GM12878 (cell line): ENCODE measurements around the gene NEO1. TPM values are rescaled to one million over a fixed set of nuclear protein-coding genes. Genes with fewer than 3 reads are reported as not detected.

ENCODE experiments used
- ATAC-seq: fragments of 200-7000 bp; cut with Tn5 transposase; 3 replicates; pipeline ENCODE4 v1.9.1; 2020; ENCODE audit warnings: mild to moderate bottlenecking, moderate library complexity
- BruUV-seq: library from RNA; stranded (reverse); fragments of 400-500 nt; replicated peaks from 2 replicates; lab custom pipeline; 2021; lab: Mats Ljungman, UMichigan
- CTCF ChIA-PET: fragments of 300-600 bp; sonication (Branson Sonifier 250); formaldehyde crosslinking; extraction: SDS; loops from one replicate; lab custom pipeline; 2021; ENCODE audit warnings: inconsistent platforms; lab: Yijun Ruan, JAX
- POLR2A ChIA-PET: fragments of 350-600 bp; formaldehyde crosslinking; extraction: SDS; loops from one replicate; lab custom pipeline; 2021; ENCODE audit warnings: inconsistent platforms; lab: Charles Lee
- RAD21 ChIA-PET: fragments of 300-600 bp; sonication (Branson Sonifier 250); formaldehyde crosslinking; loops from one replicate; lab custom pipeline; 2023; ENCODE audit warnings: antibody characterized with exemption; ENCODE audit not compliant: unreplicated experiment; lab: Charles Lee
- SMC1A ChIA-PET: fragments of 300-600 bp; sonication (Branson Sonifier 250); formaldehyde crosslinking; loops from one replicate; lab custom pipeline; 2023; ENCODE audit not compliant: unreplicated experiment, uncharacterized antibody; lab: Charles Lee
- DNase-seq: peaks from one replicate; pipeline ENCODE4 v3.0.0-alpha.2; 2011; ENCODE audit warnings: low read depth, low spot score
- FAIRE-seq: peaks from 3 replicates; lab custom pipeline; 2011; peaks lifted over from hg19 to GRCh38; lab: Jason Lieb, UNC
- H2AFZ ChIP-seq: 2 replicates; pipeline ENCODE4 v1.6.0; 2011; ENCODE audit warnings: low read depth, low read length, control low read depth; ENCODE audit not compliant: control insufficient read depth
- H3K27ac ChIP-seq: 2 replicates; pipeline ENCODE4 v1.5.1; 2011; ENCODE audit warnings: control low read depth; ENCODE audit not compliant: control insufficient read depth, insufficient read depth
- H3K27me3 ChIP-seq, 2 experiments: replicated peaks in 1 of 2; 2 replicates each; pipeline versions ENCODE4 v1.6.0 to v1.6.1; 2011; ENCODE audit warnings: low read length in 1 of 2; ENCODE audit not compliant: control insufficient read depth in 2 of 2, insufficient read depth in 2 of 2
- H3K36me3 ChIP-seq, 2 experiments: 2 replicates each; pipeline ENCODE4 v1.5.1; 2011; ENCODE audit warnings: low read length in 1 of 2; ENCODE audit not compliant: control insufficient read depth in 2 of 2, insufficient read depth in 2 of 2
- H3K4me1 ChIP-seq: 2 replicates; pipeline ENCODE4 v1.6.1; 2011; ENCODE audit warnings: mild to moderate bottlenecking, low read length, moderate library complexity, mixed read lengths; ENCODE audit not compliant: control insufficient read depth, insufficient read depth
- H3K4me2 ChIP-seq: 2 replicates; pipeline ENCODE4 v1.6.0; 2011; ENCODE audit warnings: control low read depth; ENCODE audit not compliant: control insufficient read depth, insufficient read depth
- H3K4me3 ChIP-seq: fragments of 200-600 bp; sonication (generic); 2 replicates; pipeline ENCODE4 v1.5.1; 2016
- H3K79me2 ChIP-seq: 2 replicates; pipeline ENCODE4 v1.6.0; 2011; ENCODE audit warnings: low read length; ENCODE audit not compliant: control insufficient read depth, insufficient read depth
- H3K9ac ChIP-seq: 2 replicates; pipeline ENCODE4 v1.8.0; 2011; ENCODE audit warnings: low read length, control low read depth, mixed read lengths; ENCODE audit not compliant: control insufficient read depth, insufficient read depth
- H3K9me3 ChIP-seq: replicated peaks from 3 replicates; pipeline ENCODE4 v1.5.1; 2011; ENCODE audit warnings: mild to moderate bottlenecking, low read length; ENCODE audit not compliant: control insufficient read depth, insufficient read depth
- H4K20me1 ChIP-seq: 2 replicates; pipeline ENCODE4 v1.6.0; 2011; ENCODE audit not compliant: control insufficient read depth, insufficient read depth
- CEBPB ChIP-seq, 2 experiments: fragments of 150-350 bp in 1 of 2; IDR thresholded peaks; 2 replicates each; pipeline ENCODE4 v1.6.1; 2012 to 2014; ENCODE audit warnings: low read depth in 2 of 2, low read length in 2 of 2, borderline replicate concordance in 1 of 2, inconsistent platforms in 1 of 2
- CHD2 ChIP-seq: IDR thresholded peaks from 2 replicates; pipeline ENCODE4 v1.6.1; 2011; ENCODE audit warnings: low read depth, low read length, improper control_type of control experiment, borderline replicate concordance
- CHD4 ChIP-seq: fragments of 200-600 bp; sonication (generic); IDR thresholded peaks from 2 replicates; pipeline ENCODE4 v1.6.1; 2016; ENCODE audit warnings: mild to moderate bottlenecking
- FOS ChIP-seq: IDR thresholded peaks from 3 replicates; pipeline ENCODE4 v1.6.1; 2011; ENCODE audit warnings: borderline replicate concordance; ENCODE audit not compliant: insufficient read length; ENCODE audit errors: extremely low read depth
- MEF2A ChIP-seq: IDR thresholded peaks from 2 replicates; pipeline ENCODE4 v1.6.1; 2011; ENCODE audit warnings: low read depth, mild to moderate bottlenecking, low read length, moderate library complexity; ENCODE audit not compliant: insufficient read depth
- NBN ChIP-seq: fragments of 450-650 bp; IDR thresholded peaks from 2 replicates; pipeline ENCODE4 v1.6.1; 2016
- NFIC ChIP-seq: IDR thresholded peaks from 2 replicates; pipeline ENCODE4 v1.6.1; 2012; ENCODE audit warnings: low read depth, mild to moderate bottlenecking, inconsistent platforms, low read length, moderate library complexity
- PML ChIP-seq: IDR thresholded peaks from 2 replicates; pipeline ENCODE4 v1.6.1; 2012; ENCODE audit warnings: low read length, inconsistent platforms
- POLR2AphosphoS2 ChIP-seq: IDR thresholded peaks from 2 replicates; pipeline ENCODE4 v1.6.1; 2011; ENCODE audit warnings: low read depth, mild to moderate bottlenecking, low read length, improper control_type of control experiment, moderate library complexity
- POU2F2 ChIP-seq: IDR thresholded peaks from 3 replicates; pipeline ENCODE4 v1.6.1; 2011; ENCODE audit warnings: low read depth, mild to moderate bottlenecking, low read length, borderline replicate concordance
- RBBP5 ChIP-seq: fragments of 200-600 bp; sonication (generic); conservative IDR thresholded peaks from 2 replicates; pipeline ENCODE4 v1.6.1; 2016
- SIX5 ChIP-seq: IDR thresholded peaks from 2 replicates; pipeline ENCODE4 v1.6.1; 2011; ENCODE audit warnings: mild to moderate bottlenecking, low read depth, low read length, moderate library complexity; ENCODE audit not compliant: severe bottlenecking
- ZNF207 ChIP-seq: fragments of 450-650 bp; IDR thresholded peaks from 2 replicates; pipeline ENCODE4 v1.6.1; 2014; ENCODE audit warnings: antibody characterized with exemption, mild to moderate bottlenecking, borderline replicate concordance
- ZNF274 ChIP-seq: IDR thresholded peaks from one replicate; pipeline ENCODE4 v1.8.0; 2011; ENCODE audit not compliant: insufficient read length, insufficient read depth
- WGBS: methylation state at CpG from one replicate; pipeline ENCODE4 v1.1.6; 2016; ENCODE audit warnings: low lambda C conversion rate; ENCODE audit not compliant: insufficient replicate concordance, insufficient coverage; ENCODE audit errors: missing lambda C conversion rate; 5-methylcytosine and 5-hydroxymethylcytosine counted together
- in situ Hi-C: fragments of 300-500 bp; cut with MboI; formaldehyde crosslinking; loops from 9 replicates; pipeline ENCODE4 v1.14.3; 2018; ENCODE audit warnings: mixed read lengths
- intact Hi-C: fragments of 100-400 bp; cut with micrococcal nuclease; formaldehyde crosslinking; loops from one replicate; pipeline ENCODE4 v1.14.2; 2022; ENCODE audit not compliant: unreplicated experiment
- polyA plus RNA-seq, 11 experiments: library from polyadenylated mRNA; depleted of rRNA in 4 of 11; unstranded in 6 of 11; stranded (reverse) in 5 of 11; fragments of >200 nt; fragmentation: Nextera tagmentation in 4 of 11; fragmentation: Illumina TruSeq in 1 of 11; extraction: Ambion mirVana in 4 of 11; extraction: Trizol in 1 of 11; gene quantifications; 1 replicate in 1 of 11; 2 replicates in 10 of 11; pipeline versions ENCODE4 v1.2.1 to v1.2.3, GENCODE V29; 2011 to 2016; ENCODE audit warnings: inconsistent platforms in 2 of 11, missing spikeins in 2 of 11, low read depth in 1 of 11
- total RNA-seq, 4 experiments: library from RNA; depleted of rRNA in 3 of 4; stranded (reverse); fragments of >200 nt in 3 of 4; fragmentation: Illumina TruSeq in 1 of 4; extraction: Trizol in 1 of 4; gene quantifications; 2 replicates each; pipeline versions ENCODE4 v1.2.1 to v1.2.3, GENCODE V29; 2013 to 2021
- TF ChIP-seq, protein P1 (sequence below), 3 experiments: IDR thresholded peaks in 2 of 3; conservative IDR thresholded peaks in 1 of 3; 2 replicates each; pipeline ENCODE4 v1.5.1; 2011; ENCODE audit warnings: low read depth in 3 of 3, low read length in 3 of 3, mild to moderate bottlenecking in 3 of 3, control low read depth in 2 of 3, moderate library complexity in 2 of 3, inconsistent platforms in 1 of 3, mixed read lengths in 1 of 3; ENCODE audit not compliant: control insufficient read depth in 2 of 3, insufficient read depth in 1 of 3; ENCODE audit errors: extremely low read depth in 1 of 3
- TF ChIP-seq, protein P2 (sequence below): fragments of 450-650 bp; formaldehyde crosslinking; IDR thresholded peaks from 2 replicates; pipeline ENCODE4 v1.4.0; 2020; ENCODE audit warnings: mild to moderate bottlenecking, moderate library complexity
- TF ChIP-seq, protein P3 (sequence below): fragments of 450-650 bp; IDR thresholded peaks from 2 replicates; pipeline ENCODE4 v1.6.1; 2017; ENCODE audit warnings: borderline replicate concordance

The NEO1 gene
- total and polyA plus RNA-seq, 10 of the 15 experiments (the other 5 are each of a cell fraction or from before 2014, with no cell fraction given), result 0.03 to 2.0 (median 0.32) TPM

DNA sequence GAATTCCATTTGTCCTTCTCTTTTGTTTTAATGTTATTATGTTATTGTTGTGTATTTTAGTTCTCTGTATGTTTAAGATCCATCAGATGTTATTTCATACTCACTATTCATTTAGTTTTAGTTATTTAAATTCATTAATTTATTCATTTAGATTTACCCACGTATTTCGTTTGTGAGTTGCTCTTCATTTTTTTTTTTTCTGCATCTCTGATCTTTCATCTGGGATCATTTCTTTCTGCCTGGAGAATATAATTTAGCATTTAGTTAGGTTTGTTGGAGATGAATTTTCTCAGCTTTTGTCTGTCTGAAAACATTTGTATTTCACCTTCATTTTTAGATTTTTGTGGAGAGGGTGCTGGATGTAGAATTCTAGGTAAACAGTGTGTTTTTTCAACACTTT, 12.9 kb downstream of the NEO1 start (continued):
- TF ChIP-seq FOS (no peak), CHD4 (no peak), CEBPB (IDR thresholded peaks at IDR 0.05; ENCODE audit: borderline replicate concordance in 1 of 2, low read depth in 2 of 2, low read length in 2 of 2) (no peak)
- TF ChIP-seq, protein P1, sequence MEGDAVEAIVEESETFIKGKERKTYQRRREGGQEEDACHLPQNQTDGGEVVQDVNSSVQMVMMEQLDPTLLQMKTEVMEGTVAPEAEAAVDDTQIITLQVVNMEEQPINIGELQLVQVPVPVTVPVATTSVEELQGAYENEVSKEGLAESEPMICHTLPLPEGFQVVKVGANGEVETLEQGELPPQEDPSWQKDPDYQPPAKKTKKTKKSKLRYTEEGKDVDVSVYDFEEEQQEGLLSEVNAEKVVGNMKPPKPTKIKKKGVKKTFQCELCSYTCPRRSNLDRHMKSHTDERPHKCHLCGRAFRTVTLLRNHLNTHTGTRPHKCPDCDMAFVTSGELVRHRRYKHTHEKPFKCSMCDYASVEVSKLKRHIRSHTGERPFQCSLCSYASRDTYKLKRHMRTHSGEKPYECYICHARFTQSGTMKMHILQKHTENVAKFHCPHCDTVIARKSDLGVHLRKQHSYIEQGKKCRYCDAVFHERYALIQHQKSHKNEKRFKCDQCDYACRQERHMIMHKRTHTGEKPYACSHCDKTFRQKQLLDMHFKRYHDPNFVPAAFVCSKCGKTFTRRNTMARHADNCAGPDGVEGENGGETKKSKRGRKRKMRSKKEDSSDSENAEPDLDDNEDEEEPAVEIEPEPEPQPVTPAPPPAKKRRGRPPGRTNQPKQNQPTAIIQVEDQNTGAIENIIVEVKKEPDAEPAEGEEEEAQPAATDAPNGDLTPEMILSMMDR (IDR thresholded peaks at IDR 0.05 in 2 of 3, conservative IDR thresholded peaks at IDR 0.05 in 1 of 3; ENCODE audit: control insufficient read depth in 2 of 3, extremely low read depth in 1 of 3, insufficient read depth in 1 of 3, low read depth in 3 of 3, low read length in 3 of 3), result no peak

DNA sequence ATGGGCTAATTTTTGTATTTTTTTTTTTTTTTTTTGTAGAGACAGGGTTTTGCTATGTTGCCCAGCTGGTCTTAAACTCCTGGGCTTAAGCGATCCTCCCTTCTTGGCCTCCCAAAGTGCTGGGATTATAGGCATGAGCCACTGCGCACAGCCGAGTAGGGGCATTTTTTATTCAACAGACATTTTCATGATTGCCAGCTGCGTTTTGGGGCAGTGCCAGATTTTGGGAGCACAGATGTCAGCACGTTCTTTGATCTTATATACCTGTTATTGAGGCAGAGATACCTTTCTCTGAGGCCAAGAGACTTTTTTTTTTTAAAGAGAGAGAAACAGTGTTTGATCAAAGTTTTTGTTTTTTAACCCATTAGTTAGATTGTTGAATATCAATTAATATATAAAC, 16.8 kb downstream of the NEO1 start:
- no TSS peak for BruUV-seq
- Histone ChIP-seq H3K9me3 (no peaks in the 10 kb centered on the region), H3K4me1 (no peaks in the 10 kb centered on the region), H3K9ac (no peak overlapping the region), H4K20me1 (no peaks in the 10 kb centered on the region), H3K79me2 (no peaks in the 10 kb centered on the region), H2AFZ (no peak overlapping the region), H3K4me3 (no peak overlapping the region), H3K36me3 (no peaks in the 10 kb centered on the region), H3K27ac (no peak overlapping the region), H3K4me2 (no peak overlapping the region), H3K27me3 (no peaks in the 10 kb centered on the region)
- no peak for FAIRE-seq
- ATAC-seq, result no peak
- POLR2A ChIA-PET, result no interaction called here
- intact Hi-C loops (no loop called here), in situ Hi-C loops (no loop called here)
- CTCF ChIA-PET, result interaction anchor here (1.7 kb wide), 1 partner anchor 10 kb away, joined by 4 read pairs; no protein-coding TSS in a partner anchor
- 31% methylated on average over 4 of the region's 5 CpGs for WGBS
- DNase-seq, result no peak
- RAD21 ChIA-PET, result no interaction called here
- SMC1A ChIA-PET, result interaction anchor here (1.4 kb wide), 1 partner anchor 13 kb away, joined by 3 read pairs; no protein-coding TSS in a partner anchor
- TF ChIP-seq ZNF207, result no peak
- TF ChIP-seq SIX5, result no peak
- no peak for TF ChIP-seq ZNF274
- TF ChIP-seq, protein P2, sequence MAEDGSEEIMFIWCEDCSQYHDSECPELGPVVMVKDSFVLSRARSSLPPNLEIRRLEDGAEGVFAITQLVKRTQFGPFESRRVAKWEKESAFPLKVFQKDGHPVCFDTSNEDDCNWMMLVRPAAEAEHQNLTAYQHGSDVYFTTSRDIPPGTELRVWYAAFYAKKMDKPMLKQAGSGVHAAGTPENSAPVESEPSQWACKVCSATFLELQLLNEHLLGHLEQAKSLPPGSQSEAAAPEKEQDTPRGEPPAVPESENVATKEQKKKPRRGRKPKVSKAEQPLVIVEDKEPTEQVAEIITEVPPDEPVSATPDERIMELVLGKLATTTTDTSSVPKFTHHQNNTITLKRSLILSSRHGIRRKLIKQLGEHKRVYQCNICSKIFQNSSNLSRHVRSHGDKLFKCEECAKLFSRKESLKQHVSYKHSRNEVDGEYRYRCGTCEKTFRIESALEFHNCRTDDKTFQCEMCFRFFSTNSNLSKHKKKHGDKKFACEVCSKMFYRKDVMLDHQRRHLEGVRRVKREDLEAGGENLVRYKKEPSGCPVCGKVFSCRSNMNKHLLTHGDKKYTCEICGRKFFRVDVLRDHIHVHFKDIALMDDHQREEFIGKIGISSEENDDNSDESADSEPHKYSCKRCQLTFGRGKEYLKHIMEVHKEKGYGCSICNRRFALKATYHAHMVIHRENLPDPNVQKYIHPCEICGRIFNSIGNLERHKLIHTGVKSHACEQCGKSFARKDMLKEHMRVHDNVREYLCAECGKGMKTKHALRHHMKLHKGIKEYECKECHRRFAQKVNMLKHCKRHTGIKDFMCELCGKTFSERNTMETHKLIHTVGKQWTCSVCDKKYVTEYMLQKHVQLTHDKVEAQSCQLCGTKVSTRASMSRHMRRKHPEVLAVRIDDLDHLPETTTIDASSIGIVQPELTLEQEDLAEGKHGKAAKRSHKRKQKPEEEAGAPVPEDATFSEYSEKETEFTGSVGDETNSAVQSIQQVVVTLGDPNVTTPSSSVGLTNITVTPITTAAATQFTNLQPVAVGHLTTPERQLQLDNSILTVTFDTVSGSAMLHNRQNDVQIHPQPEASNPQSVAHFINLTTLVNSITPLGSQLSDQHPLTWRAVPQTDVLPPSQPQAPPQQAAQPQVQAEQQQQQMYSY (CRISPR knock-in tag), result no peak
- TF ChIP-seq POLR2AphosphoS2, result no peak
- TF ChIP-seq PML, result no peak
- TF ChIP-seq NFIC, result no peak
- TF ChIP-seq MEF2A, result no peak
- TF ChIP-seq NBN, result no peak
- TF ChIP-seq CHD2, result no peak
- TF ChIP-seq POU2F2, result no peak
- TF ChIP-seq, protein P3, sequence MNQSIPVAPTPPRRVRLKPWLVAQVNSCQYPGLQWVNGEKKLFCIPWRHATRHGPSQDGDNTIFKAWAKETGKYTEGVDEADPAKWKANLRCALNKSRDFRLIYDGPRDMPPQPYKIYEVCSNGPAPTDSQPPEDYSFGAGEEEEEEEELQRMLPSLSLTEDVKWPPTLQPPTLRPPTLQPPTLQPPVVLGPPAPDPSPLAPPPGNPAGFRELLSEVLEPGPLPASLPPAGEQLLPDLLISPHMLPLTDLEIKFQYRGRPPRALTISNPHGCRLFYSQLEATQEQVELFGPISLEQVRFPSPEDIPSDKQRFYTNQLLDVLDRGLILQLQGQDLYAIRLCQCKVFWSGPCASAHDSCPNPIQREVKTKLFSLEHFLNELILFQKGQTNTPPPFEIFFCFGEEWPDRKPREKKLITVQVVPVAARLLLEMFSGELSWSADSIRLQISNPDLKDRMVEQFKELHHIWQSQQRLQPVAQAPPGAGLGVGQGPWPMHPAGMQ, result no peak
- TF ChIP-seq RBBP5, result no peak
- TF ChIP-seq CHD4, result no peak
